DMS53 treated with DMSO at 0.1 percent for 48 hours (cell line): ENCODE measurements around the gene LHX1.
A peak's percentile ranks its signal among the peaks of the same experiment; 100 is the strongest.

Experiments used
- DNase-seq: peaks from one replicate; lab custom pipeline; 2025; ENCODE audit not compliant: unreplicated experiment; lab: John Stamatoyannopoulos, UW

LHX1 gene

GRCh38 chr17:36951084-36951789 is 14.0 kb downstream of the LHX1 start:
- DNase-seq = no peak

GRCh38 chr17:36971508-36971907 is 34.2 kb downstream of the LHX1 start:
- DNase-seq = no peak

GRCh38 chr17:36972186-36972700 is 35.0 kb downstream of the LHX1 start:
- DNase-seq = no peak

- no peak for DNase-seq
Observed at GRCh38 chr17:36972905-36973304, 35.6 kb downstream of the LHX1 start.

GRCh38 chr17:36975922-36976515 is 38.7 kb downstream of the LHX1 start:
- no peak for DNase-seq

- no peak for DNase-seq
Observed at GRCh38 chr17:36977066-36977465, 39.8 kb downstream of the LHX1 start.

- DNase-seq = no peak
Observed at GRCh38 chr17:36977568-36977967, 40.3 kb downstream of the LHX1 start.

GRCh38 chr17:36978810-36979564 is 41.7 kb downstream of the LHX1 start:
- no peak for DNase-seq

- DNase-seq = no peak
Observed at GRCh38 chr17:36979565-36979941, 42.3 kb downstream of the LHX1 start.

- peak; percentile 51 for DNase-seq
Observed at GRCh38 chr17:36980280-36980761, 43.0 kb downstream of the LHX1 start.

- DNase-seq = no peak
Observed at GRCh38 chr17:36983618-36984017, 46.3 kb downstream of the LHX1 start.

GRCh38 chr17:36989173-36989572 is 51.9 kb downstream of the LHX1 start:
- no peak for DNase-seq

GRCh38 chr17:36992701-36993100 is 55.4 kb downstream of the LHX1 start:
- DNase-seq = no peak

- no peak for DNase-seq
Observed at GRCh38 chr17:36993227-36993626, 56.0 kb downstream of the LHX1 start.
